K562 (cell line): ENCODE data around the gene TMEM222. TPM values are rescaled to one million over a fixed set of nuclear protein-coding genes. Genes with fewer than 3 reads are reported as not detected.

Source experiments
- BRD9 ChIP-seq: fragments of 450-650 bp; IDR thresholded peaks from 2 replicates; pipeline ENCODE4 v1.6.1; 2018; ENCODE audit warnings: low read depth; ENCODE audit not compliant: partially characterized antibody
- CHD7 ChIP-seq: fragments of 200-600 bp; sonication (generic); IDR thresholded peaks from one replicate; pipeline ENCODE4 v1.6.1; 2012; ENCODE audit warnings: mild to moderate bottlenecking, low read depth, low read length, inconsistent platforms
- CREB1 ChIP-seq, 2 experiments: sonication (generic) in 1 of 2; formaldehyde crosslinking in 1 of 2; IDR thresholded peaks; 2 replicates each; pipeline versions ENCODE4 v1.6.1 to v1.8.0; 2012 to 2022; ENCODE audit warnings: inconsistent platforms in 1 of 2, mild to moderate bottlenecking in 1 of 2, missing genetic modification reagents in 1 of 2, moderate library complexity in 1 of 2
- DPF2 ChIP-seq: fragments of 450-650 bp; IDR thresholded peaks from 2 replicates; pipeline ENCODE4 v1.6.1; 2016
- ELK3 ChIP-seq: fragments of 450-650 bp; formaldehyde crosslinking; IDR thresholded peaks from 2 replicates; pipeline ENCODE4 v1.4.0; 2020; ENCODE audit warnings: mild to moderate bottlenecking
- HNRNPLL ChIP-seq: fragments of 200-400 bp; formaldehyde crosslinking; IDR thresholded peaks from 2 replicates; pipeline ENCODE4 v1.6.1; 2017; ENCODE audit warnings: low read length, low read depth, mild to moderate bottlenecking; ENCODE audit not compliant: poor library complexity, severe bottlenecking
- MCM2 ChIP-seq: fragments of 450-650 bp; IDR thresholded peaks from 2 replicates; pipeline ENCODE4 v1.6.1; 2017; ENCODE audit warnings: low read depth, mild to moderate bottlenecking
- NCOA4 ChIP-seq: fragments of 450-650 bp; IDR thresholded peaks from 2 replicates; pipeline ENCODE4 v1.6.1; 2018; ENCODE audit warnings: mild to moderate bottlenecking; ENCODE audit not compliant: partially characterized antibody
- PBX2 ChIP-seq, 2 experiments: IDR thresholded peaks in 1 of 2; conservative IDR thresholded peaks in 1 of 2; 2 replicates each; pipeline ENCODE4 v1.6.1; 2016; ENCODE audit warnings: low read depth in 2 of 2, mild to moderate bottlenecking in 1 of 2, missing compliant biosample characterization in 1 of 2, missing genetic modification characterization in 1 of 2, moderate library complexity in 1 of 2
- SETDB1 ChIP-seq: IDR thresholded peaks from one replicate; pipeline ENCODE4 v1.6.1; 2012; ENCODE audit warnings: low read length, control low read depth, inconsistent platforms
- TCF15 ChIP-seq: fragments of 250-450 bp; sonication (Bioruptor Pico); IDR thresholded peaks from 2 replicates; pipeline ENCODE4 v1.8.0; 2022; ENCODE audit warnings: moderate library complexity, mild to moderate bottlenecking, inconsistent platforms
- polyA plus RNA-seq, 8 experiments: library from polyadenylated mRNA; depleted of rRNA in 4 of 8; stranded (reverse) in 5 of 8; unstranded in 3 of 8; fragments of >200 nt; fragmentation: Nextera tagmentation in 2 of 8; fragmentation: Illumina TruSeq in 1 of 8; extraction: Ambion mirVana in 2 of 8; extraction: Trizol in 1 of 8; gene quantifications; 2 replicates each; pipeline versions ENCODE4 v1.2.1 to v1.2.3, GENCODE V29; 2011 to 2014; ENCODE audit warnings: inconsistent platforms in 1 of 8, missing spikeins in 1 of 8
- total RNA-seq, 7 experiments: library from RNA; depleted of rRNA in 6 of 7; stranded (reverse); fragments of >200 nt in 6 of 7; fragmentation: Illumina TruSeq in 2 of 7; extraction: Trizol in 2 of 7; gene quantifications; 2 replicates each; pipeline versions ENCODE4 v1.2.1 to v1.2.3, GENCODE V29; 2011 to 2021; ENCODE audit warnings: low replicate concordance in 1 of 7

TMEM222 gene
- total and polyA plus RNA-seq, 9 of the 15 experiments (the other 6 are each of a cell fraction or from before 2014, with no cell fraction given) = 6.9 to 48.0 (median 32.8) TPM

- TF ChIP-seq CHD7 (no peak), DPF2 (0 out of 2 replicates have a peak, but pooled peaks have one; percentile 27), CREB1 (IDR thresholded peaks at IDR 0.05) (no peak), CREB1 (CRISPR knock-in tag; IDR thresholded peaks at IDR 0.05) (no peak), HNRNPLL (no peak), ELK3 (CRISPR knock-in tag) (no peak), MCM2 (no peak), TCF15 (CRISPR knock-in tag) (no peak), BRD9 (peak; percentile 57), PBX2 (CRISPR knock-in tag; IDR thresholded peaks at IDR 0.05; ENCODE audit: low read depth) (no peak), PBX2 (tag; conservative IDR thresholded peaks at IDR 0.05; ENCODE audit: low read depth) (no peak), SETDB1 (no peak), NCOA4 (no peak)
Observed at GRCh38 chr1:27366411-27367159, 44.6 kb downstream of the TMEM222 start, which contains the start of gene MAP3K6 (continued).
